Panc1 (cell line): Measurements from ENCODE around the gene DRD4. TPM values are rescaled to one million over a fixed set of nuclear protein-coding genes. Genes with fewer than 3 reads are reported as not detected.

Experiments used
- ATAC-seq: fragments of 200-7000 bp; cut with Tn5 transposase; 2 replicates; pipeline ENCODE4 v1.9.1; 2020; ENCODE audit warnings: mild to moderate bottlenecking, moderate library complexity
- BruUV-seq: library from RNA; stranded (reverse); fragments of 400-500 nt; replicated peaks from 2 replicates; lab custom pipeline; 2021; lab: Mats Ljungman, UMichigan
- CTCF ChIA-PET: fragments of 300-600 bp; sonication (Branson Sonifier 250); formaldehyde crosslinking; loops from one replicate; lab custom pipeline; 2022; ENCODE audit warnings: antibody characterized with exemption; lab: Charles Lee
- POLR2A ChIA-PET: fragments of 300-600 bp; sonication (Branson Sonifier 250); formaldehyde crosslinking; loops from one replicate; lab custom pipeline; 2022; ENCODE audit warnings: antibody characterized with exemption; lab: Charles Lee
- DNase-seq: peaks from one replicate; pipeline ENCODE4 v3.0.0-alpha.2; 2010; ENCODE audit warnings: low read depth, low spot score
- H3K27ac ChIP-seq: 2 replicates; pipeline ENCODE4 v1.5.1; 2011; ENCODE audit warnings: mild to moderate bottlenecking, low read length, inconsistent platforms
- H3K27me3 ChIP-seq: fragments of 200-500 bp; sonication (Bioruptor generic); 2 replicates; pipeline ENCODE4 v1.6.0; 2014; ENCODE audit warnings: low read length, inconsistent platforms; ENCODE audit not compliant: control insufficient read depth, insufficient read depth
- H3K36me3 ChIP-seq: fragments of 200-500 bp; sonication (Bioruptor generic); 2 replicates; pipeline ENCODE4 v1.5.1; 2014; ENCODE audit warnings: inconsistent platforms, mild to moderate bottlenecking, low read length, moderate library complexity; ENCODE audit not compliant: control insufficient read depth, insufficient read depth
- H3K4me1 ChIP-seq: 2 replicates; pipeline ENCODE4 v1.5.1; 2011; ENCODE audit warnings: inconsistent platforms, mild to moderate bottlenecking, low read length, moderate library complexity; ENCODE audit not compliant: control insufficient read depth, insufficient read depth
- H3K4me3 ChIP-seq, 2 experiments: 2 replicates each; pipeline ENCODE4 v1.5.1; 2011 to 2012; ENCODE audit warnings: low read depth in 2 of 2, low read length in 2 of 2, mild to moderate bottlenecking in 2 of 2, inconsistent platforms in 1 of 2, moderate library complexity in 1 of 2
- H3K9me3 ChIP-seq: fragments of 200-500 bp; sonication (Bioruptor generic); 2 replicates; pipeline ENCODE4 v1.5.1; 2014; ENCODE audit warnings: low read depth, mild to moderate bottlenecking, inconsistent platforms, low read length, moderate library complexity; ENCODE audit not compliant: control insufficient read depth, insufficient read depth
- CTCF ChIP-seq: fragments of 450-650 bp; IDR thresholded peaks from 2 replicates; pipeline ENCODE4 v1.5.1; 2017; ENCODE audit warnings: mild to moderate bottlenecking
- POLR2AphosphoS5 ChIP-seq: IDR thresholded peaks from 2 replicates; pipeline ENCODE4 v1.6.1; 2012; ENCODE audit warnings: mild to moderate bottlenecking, low read depth, low read length, moderate library complexity
- REST ChIP-seq, 2 experiments: IDR thresholded peaks; 2 replicates each; pipeline ENCODE4 v1.6.1; 2011 to 2012; ENCODE audit warnings: low read depth in 2 of 2, control low read depth in 1 of 2, low read length in 1 of 2, mild to moderate bottlenecking in 1 of 2, moderate library complexity in 1 of 2; ENCODE audit not compliant: insufficient read depth in 1 of 2
- SIN3A ChIP-seq: IDR thresholded peaks from 2 replicates; pipeline ENCODE4 v1.6.1; 2012; ENCODE audit warnings: low read depth, mild to moderate bottlenecking, low read length, moderate library complexity, borderline replicate concordance; ENCODE audit not compliant: insufficient read depth
- TCF7L2 ChIP-seq: IDR thresholded peaks from 2 replicates; pipeline ENCODE4 v1.6.1; 2011; ENCODE audit warnings: mild to moderate bottlenecking, low read depth, low read length, inconsistent platforms
- in situ Hi-C: cut with HindIII; loops from 2 replicates; pipeline ENCODE4 v1.10.0; 2016; ENCODE audit warnings: low sequenced_read_pairs, low pct_unique_long_range_greater_than_20kb
- intact Hi-C: fragments of 100-400 bp; cut with micrococcal nuclease; formaldehyde crosslinking; loops from one replicate; pipeline ENCODE4 v1.10.0; 2022; ENCODE audit not compliant: unreplicated experiment
- total RNA-seq: library from RNA; stranded (reverse); gene quantifications from one replicate; pipeline ENCODE4 v1.2.1, GENCODE V29; 2021; ENCODE audit not compliant: unreplicated experiment

DRD4 gene
- total RNA-seq, 1 experiment from 2014 or later = 0.95 TPM

- in situ Hi-C loops (no loop called here), intact Hi-C loops (no loop called here)
These were observed 26.8 kb upstream of the DRD4 start for GRCh38 chr11:610146-610801.

More at GRCh38 chr11:610146-610801, 26.8 kb upstream of the DRD4 start:
- no peak for DNase-seq
- POLR2A ChIA-PET = no interaction called here
- BruUV-seq = no TSS peak
- peaks cover 31% of the 10 kb centered on the region for H3K4me1 ChIP-seq
- H3K4me3 ChIP-seq = no peak overlapping the region
- CTCF ChIA-PET = no interaction called here
- ATAC-seq = no peak
- H3K27ac ChIP-seq = no peak overlapping the region
- peaks cover 38% of the 10 kb centered on the region for H3K36me3 ChIP-seq
- TF ChIP-seq CTCF (no peak), SIN3A (no peak), TCF7L2 (no peak), POLR2AphosphoS5 (no peak), REST (IDR thresholded peaks at IDR 0.05; ENCODE audit: insufficient read depth in 1 of 2, low read depth in 2 of 2, low read length in 1 of 2) (no peak)
- no peaks in the 10 kb centered on the region for H3K27me3 ChIP-seq
- no peaks in the 10 kb centered on the region for H3K9me3 ChIP-seq
